Renal cortical epithelial cell (primary cell): ENCODE measurements around the gene JAG1. TPM values are rescaled to one million over a fixed set of nuclear protein-coding genes. Genes with fewer than 3 reads are reported as not detected.
"Not testable (repeated sequence)": the region's sequence is repeated elsewhere in the genome, so short reads cannot be mapped to it uniquely, and the experiment has no call there.

Experiments used
- DNase-seq: peaks from one replicate; pipeline ENCODE4 v3.0.0-alpha.2; 2011; ENCODE audit warnings: low read depth
- total RNA-seq: library from RNA; depleted of rRNA; stranded (reverse); fragments of >200 nt; gene quantifications from 2 replicates; pipeline ENCODE4 v1.2.3, GENCODE V29; 2014

Gene JAG1
- total RNA-seq, 1 donor from 2014 or later, result 51.0 TPM

DNA sequence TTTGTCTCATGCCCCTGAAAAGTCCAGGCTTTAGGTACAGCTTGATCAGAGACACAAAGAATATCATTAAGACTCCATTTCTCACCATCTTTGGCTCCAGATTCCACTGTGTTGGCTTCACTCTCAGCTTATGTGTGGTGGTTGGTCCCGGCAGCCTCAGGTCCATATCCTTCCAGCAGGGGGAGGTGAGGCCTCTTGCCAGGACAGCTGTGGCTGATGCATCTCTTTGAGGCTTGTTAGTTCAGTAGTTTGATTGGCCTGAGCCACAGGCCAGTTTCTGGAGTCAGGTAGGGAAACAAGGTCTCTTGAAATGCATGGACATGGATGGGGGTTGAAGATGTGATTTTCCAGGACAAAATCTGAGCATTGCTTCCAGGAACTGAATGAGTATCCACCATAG, 62.4 kb downstream of the JAG1 start:
- no peak for DNase-seq

DNA sequence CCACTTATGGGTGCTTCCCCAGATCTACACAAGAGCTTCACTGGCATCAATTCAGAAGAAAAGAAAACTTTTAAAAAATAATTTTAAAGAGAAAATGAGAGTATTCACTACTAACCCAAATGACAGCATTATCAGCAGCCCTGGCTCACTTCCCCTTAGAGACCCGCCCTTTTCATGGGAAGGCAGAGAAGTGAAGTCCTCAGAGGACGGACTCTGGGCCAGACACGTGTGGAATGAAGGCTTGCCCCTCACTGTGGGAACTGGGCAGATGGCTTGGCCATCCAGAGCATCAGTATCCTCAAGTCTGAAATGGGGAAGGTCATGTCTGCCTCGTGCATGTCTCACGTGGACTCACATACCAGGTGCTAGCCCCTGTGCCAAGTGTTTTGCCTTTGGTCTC, 63.5 kb downstream of the JAG1 start:
- no peak for DNase-seq

DNA sequence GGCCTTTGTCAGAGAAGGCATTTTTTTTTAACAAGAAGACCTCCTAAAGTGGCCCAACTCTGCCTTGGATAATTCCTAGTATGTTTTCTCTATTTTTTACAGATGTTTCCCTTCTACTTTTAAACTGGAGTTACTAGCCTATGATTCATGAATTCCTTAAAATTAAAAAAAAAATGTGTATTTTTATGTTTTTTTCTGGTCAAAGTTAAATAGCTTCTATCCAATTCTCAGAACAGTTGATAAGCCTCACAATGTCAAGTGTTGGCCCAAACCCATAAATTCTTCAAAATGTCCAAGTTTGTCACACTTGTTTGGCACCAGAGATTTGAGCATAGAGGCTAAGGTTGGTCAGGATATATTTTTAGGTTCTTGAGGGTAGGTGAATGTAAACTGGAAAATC, 64.0 kb downstream of the JAG1 start:
- no peak for DNase-seq

DNA sequence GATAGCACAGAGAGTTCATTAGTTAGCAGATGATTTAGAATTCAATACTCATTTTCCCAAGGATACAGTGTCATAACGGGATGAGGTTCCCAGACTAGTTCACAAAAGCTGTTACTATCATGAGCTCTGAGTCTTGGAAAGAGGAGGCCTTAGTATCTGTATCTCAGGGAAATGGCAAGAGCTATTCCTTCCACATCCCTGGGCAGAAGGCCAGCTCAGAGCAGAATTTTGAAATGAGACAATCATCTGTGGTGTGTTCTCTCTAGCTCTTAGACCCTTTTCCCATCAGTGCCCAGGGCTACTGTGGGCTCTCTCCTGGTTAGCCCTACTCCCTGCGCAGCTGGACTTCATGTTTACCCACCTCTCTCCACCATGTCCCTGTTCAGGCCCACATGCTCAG, 64.5 kb downstream of the JAG1 start:
- no peak for DNase-seq

DNA sequence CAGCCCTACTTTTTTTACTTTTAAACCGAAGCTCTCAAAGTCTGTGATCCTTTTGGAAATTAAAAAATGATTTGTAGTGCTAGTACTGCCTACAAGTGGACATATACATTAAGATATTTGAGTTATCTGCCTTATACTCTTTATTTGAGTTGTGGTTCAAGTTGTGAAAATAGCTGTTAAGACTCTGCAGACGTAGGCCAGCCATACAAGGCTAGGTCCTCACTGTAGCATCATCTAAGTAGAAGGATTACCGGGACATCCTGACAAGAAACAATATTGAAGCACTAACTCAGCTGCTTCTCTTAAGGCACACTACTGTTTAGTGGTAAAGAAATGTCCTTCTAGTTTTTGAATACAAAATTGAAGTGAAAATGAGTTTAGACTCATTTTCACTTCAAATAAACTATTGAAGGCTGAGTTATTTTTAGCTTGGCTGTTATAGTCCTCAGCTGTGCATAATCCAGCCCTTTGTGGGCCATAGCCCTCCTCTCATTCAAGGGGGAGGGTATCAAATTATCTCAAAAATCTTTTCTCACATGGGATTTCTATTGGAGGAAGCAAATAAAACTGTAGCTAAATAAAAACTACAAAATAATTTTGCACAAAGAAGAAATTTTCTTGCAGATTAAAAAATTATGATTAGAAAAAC, 68.1 kb downstream of the JAG1 start:
- DNase-seq, result no peak

DNA sequence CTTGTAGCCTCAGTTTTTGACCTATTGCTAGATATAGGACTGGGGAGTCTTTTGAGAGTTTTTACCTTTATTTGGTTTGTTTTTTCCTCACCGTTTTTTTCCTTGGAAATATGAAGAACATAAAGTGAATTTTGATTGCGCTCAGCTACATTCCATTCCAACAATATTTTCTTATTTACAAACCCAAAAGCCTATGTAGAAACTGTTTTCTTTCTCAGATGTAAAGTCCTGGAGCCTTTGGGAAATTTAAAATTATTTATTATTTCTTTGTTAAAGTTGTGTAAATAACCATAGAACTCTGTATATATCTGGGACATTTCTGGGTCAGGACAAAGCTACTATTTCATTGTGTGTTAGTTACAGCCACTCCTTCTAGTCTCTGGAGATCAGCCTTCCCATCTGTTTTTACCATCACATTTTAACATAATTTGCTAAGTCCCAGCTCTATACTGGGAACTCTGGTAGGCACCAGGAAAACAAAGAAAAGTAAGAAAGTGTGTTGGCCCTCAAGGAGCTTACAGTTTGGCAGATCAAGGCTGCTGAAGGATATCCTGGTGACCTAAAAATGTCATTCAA, 68.8 kb downstream of the JAG1 start:
- DNase-seq, result no peak

DNA sequence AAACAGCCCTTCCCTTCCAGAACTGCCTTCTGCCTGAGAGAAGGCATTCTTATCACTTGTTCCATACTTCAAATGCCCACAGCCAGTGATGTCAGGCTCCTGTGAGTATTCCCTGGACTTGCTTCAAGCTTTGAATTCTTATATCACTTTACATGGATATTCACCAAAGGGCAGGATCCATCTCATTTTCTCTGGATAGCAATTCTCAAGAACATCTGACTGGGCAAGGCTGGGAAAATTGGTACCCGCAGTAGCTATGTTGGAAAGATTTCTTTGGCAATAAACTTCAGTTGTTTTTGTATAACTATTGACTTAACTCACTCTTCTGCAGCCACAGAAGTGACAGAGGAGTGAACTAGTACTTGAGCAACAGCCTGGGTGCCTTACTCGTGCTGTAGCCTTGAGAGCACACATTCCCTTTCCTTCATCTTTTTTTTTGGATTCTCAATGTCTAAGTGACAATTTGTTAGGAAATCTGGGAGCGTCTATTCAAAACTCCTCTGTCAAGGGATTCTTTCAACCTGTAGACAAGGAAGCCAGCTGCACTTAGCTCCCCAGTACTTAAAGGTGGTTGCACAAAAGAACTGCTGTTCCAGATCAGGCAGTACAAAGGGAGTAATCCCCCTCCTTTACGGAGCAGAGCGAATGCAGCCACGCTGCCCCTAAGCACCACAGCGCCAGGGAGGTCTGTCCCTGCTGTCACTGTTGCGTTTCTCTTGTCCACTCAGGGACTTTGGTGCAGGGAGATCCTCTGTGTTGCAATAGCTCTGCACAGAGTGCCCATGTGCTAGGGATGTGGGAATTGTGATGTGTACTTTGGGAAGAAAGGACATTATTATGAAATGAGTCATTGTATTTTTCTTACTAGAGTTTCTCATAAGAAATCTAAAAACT, 69.6 kb downstream of the JAG1 start:
- peak; percentile 97 for DNase-seq

DNA sequence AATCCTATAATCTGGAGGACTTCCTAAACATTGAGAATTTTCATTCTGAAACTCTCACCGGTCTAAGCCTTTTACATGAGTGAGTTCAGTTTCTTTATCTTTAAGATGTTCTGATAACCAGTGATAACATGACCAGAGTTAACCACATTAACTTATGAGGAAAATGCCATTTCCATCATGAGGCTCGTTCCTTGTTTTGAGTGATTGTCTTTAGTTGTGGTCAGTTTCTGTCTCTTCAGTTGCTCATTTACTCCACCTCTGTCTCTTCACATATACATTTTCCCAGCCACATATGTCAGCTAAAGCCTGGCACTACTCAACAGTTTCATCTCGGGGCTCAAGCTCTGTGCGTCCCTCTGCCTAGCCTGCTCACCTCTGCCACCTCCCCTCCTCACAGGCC, 70.4 kb downstream of the JAG1 start:
- no peak for DNase-seq

DNA sequence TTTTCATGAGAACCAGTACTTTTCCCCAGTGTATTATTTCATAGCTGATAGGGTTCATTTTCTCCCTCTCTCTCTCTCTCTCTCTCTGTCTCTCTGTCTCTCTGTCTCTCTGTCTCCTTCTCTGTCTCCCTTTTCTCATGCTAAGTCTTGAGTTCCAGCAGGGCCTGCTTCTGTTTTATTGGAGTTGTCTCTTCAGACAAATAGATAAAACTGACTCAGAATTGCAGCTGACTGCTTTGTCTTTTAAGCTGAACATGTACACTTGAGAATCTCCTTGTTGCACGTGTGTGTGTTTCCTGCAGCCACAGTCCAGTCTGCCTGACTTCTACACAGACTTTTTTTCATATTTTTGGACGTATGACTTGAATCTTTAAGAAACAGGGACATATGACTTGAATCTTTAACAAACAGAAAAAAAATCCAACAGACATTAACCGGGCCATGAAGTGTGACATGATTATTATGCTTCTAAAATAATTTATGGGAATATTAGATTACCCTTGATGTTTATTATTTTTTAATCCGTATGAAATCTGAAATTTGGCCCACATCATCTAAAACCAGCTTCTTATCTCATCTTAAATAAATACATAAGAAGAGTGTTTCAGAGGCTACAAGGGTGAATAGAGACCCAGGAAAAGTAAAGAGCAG, 71.5 kb downstream of the JAG1 start:
- no peak for DNase-seq

DNA sequence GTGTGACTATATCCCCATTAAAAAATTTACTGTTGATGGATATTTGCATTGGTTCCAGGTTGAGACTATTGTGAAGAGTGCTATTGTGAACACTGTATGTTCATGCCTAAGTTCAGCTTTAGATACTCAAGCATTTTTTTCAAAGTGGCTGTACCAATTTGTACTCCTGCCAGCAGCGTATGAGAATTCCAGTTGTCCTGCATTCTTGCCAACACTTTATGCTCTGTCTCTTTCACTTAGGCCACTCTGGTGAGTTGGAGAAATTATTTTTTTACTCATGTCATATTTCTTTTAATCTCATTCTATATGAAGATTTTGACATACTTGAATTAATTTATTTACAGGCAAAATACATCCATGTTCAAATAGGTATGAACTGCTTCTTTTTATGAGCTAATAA, 76.2 kb downstream of the JAG1 start:
- DNase-seq, result no peak

DNA sequence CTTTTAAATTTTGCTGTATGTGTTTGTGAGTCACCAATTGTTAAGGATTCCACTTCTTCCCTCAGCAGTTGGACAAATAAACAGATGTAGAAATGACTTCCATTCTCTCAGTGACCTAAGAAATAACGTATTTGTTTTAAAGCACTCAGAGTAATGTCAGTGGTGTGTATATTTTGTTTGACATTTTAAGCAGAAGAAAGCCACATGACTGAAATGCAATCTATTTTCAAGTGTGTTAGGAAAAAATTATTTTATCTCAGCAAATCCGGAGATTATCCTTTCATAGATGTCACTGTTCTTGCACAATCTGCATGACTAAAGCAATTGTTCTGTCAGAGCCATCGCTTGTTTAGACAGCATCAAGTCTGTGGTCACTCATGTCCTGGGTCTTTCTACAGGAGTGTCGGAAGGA, 77.1 kb downstream of the JAG1 start:
- peak; percentile 65 for DNase-seq

DNA sequence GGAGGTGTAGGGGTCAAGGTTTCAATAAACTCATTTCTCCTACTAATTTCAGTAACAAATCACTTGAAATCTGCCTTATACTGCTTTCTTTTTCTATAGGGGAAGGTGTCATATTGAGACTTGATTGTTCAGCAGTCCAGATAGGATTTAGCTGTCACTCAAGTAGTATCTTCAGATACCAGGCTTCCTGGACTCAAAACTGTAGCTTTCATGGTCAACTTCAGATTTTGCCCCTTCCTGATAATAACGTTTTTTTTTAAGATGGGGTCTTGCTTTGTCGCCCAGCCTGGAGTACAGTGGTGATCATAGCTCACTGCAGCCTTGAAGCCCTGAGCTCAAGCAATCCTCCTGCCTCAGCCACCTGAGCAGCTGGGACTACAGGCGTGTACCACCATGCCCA, 77.8 kb downstream of the JAG1 start:
- no peak for DNase-seq

DNA sequence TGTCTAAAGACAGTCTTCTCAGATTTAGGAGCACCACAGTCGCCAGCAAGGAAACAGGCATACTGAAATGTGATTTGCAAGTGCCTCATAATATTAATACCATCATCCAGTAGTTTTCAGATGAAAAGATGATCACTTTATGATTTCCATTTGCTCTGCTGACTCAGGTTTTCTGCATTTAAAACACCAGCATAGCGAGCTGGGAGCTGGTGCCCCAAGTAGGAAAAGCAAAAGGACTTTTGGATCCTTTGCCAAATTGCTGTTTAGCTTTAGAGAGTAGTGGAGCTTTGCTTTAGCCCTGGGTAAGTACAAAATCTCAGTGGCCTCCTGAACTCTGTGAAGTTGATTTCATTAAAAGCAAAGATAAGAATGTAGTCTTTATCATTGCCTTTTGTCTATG, 78.5 kb downstream of the JAG1 start:
- no peak for DNase-seq

DNA sequence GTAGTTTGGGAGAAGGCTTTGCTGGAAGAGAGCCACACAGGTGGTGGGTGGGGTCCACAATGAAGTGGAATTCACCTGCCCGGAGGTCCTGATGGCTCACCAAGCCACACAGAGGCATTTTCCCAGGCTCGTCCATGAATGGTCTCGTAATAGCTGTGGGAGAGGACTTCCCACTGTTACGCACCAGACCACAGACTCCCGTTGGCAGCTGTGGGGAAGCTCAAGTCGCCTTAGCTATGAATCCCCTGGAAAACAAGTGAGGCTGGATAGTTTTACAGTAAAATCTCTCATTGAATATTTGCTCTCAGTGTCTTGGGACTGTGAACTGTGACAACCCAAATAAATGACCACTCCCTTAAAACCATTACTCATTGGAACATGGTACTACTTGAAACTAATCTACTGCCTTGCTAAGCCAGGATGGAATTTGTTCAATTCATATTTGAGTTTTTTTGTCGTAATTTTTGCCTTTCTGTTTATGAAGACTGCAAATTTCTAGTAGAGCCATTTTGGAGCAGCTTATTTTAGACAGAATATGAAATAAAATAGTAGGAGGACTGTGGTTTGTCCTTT, 79.4 kb downstream of the JAG1 start:
- no peak for DNase-seq

DNA sequence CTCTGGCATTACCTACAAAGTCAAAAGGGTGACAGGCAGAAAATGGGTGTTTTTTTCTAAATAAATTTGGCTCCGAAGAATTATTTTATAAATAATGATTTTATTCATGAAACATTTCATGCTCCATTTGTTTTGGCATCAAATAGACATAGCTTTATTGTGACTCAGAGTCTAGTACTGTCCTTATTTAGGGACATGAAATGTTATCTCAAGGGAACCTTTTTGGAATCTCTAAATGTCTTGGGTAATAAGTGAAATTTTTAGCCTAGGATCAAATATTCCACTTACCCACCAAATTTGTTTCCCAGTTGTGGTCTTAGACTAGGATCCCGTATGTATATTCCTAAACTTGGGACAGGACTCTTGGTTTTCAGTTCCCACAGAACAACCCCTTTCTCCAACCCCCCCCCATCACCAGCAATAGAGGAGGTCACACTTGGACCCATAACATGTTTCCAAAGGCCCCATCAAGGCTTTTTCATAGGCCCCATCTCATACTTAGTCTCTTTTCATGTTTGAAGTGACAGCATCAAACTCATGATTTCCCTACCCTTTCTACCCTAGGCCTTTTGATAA, 81.8 kb downstream of the JAG1 start:
- peak; percentile 47 for DNase-seq

DNA sequence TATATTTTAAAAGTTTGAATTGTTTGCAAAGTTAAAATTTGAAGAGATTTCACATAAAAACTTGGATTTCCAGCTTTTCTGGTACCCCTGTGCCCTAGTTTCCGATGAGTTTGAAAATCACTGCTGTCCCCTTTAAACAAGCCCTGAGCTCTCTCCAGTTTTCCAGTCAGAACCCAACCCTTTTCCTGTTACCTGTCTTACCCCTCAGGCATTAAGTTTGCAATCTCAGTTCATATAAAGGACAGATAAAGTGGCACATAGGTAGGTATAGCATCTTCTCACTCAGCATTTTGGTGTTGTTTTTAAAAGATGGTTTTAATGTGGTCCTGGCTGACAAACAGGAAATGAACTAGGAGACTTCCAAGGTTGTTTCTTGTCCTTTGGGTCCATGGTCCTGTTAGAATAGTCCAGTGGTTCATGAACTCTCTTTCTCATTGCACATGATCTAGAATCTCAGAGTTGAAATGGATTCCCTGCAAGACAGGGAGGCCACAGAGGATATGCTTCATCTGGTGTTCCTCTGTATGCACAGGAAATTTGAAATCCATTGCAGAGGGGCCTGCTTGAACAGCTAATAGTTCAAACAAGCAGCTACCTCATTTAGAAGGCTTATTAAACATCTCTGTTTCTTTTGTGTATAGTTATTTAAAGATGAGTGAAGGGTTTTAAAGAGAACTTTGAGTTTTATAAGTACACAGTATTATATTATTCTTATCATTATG, 82.7 kb downstream of the JAG1 start:
- no peak for DNase-seq

DNA sequence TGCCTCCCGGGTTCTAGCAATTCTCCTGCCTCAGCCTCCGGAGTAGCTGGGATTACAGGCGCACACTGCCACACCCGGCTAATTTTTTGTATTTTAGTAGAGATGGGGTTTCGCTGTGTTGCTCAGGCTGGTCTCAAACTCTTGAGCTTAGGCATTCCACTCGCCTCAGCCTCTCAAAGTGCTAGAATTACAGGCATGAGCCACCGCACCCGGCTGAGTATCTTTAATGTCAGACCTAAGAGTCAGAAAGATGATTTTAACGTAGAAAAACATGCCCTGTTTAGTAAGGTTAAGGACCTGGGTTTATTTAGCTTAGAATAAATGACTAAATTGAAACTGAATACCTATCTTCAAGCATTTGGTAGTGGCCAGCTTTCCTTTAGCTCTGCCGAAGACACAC, 83.4 kb downstream of the JAG1 start:
- not testable (repeated sequence) for DNase-seq
